Measurements from ENCODE around the gene YTHDC1.

Gene YTHDC1

DNA sequence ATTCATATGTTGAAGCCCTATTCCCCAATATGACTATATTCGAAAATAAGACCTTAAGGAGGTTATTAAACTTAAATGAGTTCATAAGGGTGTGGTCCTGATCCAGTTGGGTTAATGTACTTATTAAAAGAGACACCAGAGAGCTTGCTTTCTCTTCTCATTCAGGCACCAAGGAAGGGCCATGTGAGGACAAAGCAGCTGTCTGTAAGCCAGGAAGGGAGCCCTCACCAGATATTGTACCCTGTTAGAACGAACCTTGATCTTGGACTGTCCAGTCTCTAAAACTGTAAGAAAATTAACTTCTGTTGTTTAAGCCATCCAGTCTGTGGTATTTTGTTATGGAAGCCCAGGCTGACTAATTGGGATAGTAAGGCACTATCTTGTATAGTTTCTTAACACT lies 9.1 kb upstream of the YTHDC1 start:
- no peak for DNase-seq (ENCODE audit: low spot score)

DNA sequence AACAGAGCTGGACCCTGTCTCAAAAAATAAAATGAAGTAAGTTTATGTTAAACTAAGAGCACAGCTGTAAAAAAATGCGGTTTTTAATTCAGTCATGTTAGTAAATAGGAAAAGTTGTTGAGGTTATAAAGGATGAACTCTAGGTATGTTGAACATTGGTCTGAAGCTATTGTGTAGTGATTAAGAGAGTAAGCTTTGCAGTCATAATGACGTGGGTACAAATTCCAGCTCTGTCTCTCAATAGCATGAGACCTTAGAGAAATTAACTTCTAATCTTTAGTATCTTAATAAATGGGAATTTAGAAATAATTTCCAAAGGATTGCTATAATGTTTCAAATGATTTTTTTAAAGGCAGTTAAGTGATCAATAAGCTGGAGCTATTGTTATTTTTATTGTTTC lies 2.9 kb upstream of the YTHDC1 start:
- no peak for DNase-seq (ENCODE audit: low spot score)

DNA sequence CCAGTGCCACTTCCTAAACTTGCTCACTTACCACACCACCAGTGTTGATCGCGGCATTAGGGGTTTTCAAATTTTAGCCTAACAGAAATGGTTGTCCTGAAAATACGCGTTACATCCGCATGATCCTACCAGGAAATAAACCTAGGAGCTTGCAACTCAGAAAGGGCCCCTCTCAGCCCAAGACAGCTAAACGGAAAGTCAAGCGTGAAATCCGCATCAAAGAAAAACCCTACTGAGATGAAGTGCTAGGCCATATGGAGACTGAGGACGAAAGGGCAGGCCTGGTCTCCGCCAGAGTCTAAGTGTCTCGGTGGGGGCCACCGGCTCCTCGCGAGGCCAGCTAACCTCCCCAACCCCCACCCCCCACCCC lies 626 bp downstream of the YTHDC1 start:
- peak; percentile 30 for DNase-seq (ENCODE audit: low spot score)

DNA sequence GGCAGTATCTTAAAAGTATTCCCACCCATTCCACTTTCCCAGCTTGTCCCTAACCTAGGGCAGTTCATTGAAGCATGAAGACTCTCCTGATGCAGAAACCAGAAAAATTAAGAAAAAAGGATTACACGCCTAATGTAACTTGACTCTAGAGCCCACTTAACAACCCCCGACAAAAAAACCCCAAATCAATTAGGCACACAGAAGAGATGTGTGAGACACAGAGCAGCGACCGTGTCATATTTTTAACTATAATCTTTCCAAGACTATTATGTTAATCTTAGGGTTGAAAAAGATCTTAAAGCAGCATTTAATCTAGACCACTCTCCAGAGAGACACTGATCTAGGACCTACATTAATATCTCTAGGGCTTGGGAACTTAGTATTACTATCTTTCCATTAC lies 1.3 kb downstream of the YTHDC1 start:
- DNase-seq (ENCODE audit: low spot score): peak; percentile 16

DNA sequence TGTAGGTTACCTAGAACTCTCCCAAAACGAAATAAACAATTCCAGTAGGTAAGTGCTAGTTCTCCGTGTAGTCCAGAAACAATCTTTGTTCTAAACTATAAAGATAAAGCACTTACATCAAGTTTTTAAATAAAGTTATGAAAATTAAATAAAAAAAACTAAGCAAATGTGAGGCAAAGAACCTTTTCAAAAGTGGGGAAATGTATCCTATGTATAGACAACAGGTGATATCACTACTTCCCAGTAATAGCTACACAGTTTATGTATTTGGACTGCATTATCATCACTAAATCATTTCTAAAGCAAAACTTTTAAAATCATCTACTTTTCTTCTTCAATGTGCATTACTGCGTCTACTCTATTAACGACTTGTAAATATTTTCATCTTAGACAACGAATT lies 2.0 kb downstream of the YTHDC1 start:
- no peak for DNase-seq (ENCODE audit: low spot score)

DNA sequence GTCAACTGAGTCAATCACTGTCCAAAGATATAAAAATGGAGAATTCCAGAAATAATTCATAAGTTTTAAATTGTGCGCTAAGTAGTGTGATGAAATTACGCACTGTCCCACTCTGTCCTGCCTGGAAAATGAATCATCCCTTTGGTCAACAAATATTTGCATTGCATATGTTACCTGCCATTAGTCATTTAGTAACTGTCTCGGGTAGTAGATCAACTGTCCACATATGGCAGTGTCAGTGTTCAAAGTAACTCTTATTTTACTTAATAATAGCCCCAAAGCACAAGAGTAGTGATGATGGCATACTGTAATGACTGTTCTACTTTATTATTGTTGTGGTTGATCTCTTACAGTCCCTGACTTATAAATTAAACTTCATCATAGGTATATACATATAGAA lies 3.4 kb downstream of the YTHDC1 start:
- DNase-seq (ENCODE audit: low spot score): no peak

DNA sequence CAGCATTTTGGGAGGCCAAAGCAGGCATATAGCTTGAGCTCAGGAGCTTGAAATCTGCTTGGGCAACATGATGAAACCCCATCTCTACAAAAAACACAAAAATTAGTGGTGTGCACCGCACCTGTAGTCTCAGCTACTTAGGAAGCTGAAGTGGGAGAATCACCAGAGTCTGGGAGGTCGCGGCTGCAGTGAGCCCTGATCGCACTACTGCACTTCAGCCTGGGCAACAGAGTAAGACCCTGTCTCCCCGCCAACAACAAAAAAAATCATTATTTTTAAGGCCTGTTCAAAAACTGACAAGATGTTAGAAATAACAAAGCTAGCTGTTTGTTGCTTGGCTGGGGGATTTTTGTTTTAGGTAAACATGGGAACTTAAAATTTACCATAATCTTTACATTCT lies 5.1 kb downstream of the YTHDC1 start:
- DNase-seq (ENCODE audit: low spot score): no peak

DNA sequence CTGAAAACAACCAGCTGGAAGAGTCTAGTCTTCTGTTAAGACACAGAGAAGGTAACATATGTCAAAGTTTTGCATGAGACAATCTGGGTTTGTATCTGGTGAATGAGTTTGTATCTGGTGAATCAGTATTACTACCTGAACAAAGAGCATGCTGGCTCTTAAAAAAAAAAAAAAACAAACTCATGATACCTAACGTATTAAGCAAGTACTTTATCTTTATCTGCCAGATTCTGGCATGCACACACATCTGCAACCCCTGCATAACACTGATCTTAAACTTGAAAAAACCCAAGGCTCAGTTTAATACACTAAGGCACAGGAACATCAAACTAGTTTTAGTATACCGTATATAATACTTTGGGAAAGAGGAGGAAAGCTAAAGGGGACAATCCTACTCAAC lies 5.8 kb downstream of the YTHDC1 start:
- DNase-seq (ENCODE audit: low spot score): peak; percentile 30

DNA sequence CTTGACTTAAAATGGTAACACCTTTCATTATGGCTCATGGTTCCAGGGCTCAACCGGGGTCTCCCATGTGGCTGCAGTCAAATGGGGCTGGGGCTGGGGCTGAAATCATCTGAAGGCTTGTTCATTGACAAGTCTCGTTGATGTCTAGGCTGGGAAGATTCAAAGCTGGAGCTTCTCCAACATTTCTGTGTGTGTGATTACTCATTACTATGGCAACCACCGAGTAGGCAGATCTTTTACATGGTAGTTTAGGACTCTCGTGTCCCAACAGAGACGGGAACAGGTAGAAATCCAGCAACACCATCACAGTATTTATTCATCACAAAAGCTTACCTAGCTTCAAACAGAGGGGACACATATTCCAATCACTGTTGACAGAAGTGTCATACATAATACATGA lies 7.8 kb downstream of the YTHDC1 start:
- DNase-seq (ENCODE audit: low spot score): peak; percentile 46

DNA sequence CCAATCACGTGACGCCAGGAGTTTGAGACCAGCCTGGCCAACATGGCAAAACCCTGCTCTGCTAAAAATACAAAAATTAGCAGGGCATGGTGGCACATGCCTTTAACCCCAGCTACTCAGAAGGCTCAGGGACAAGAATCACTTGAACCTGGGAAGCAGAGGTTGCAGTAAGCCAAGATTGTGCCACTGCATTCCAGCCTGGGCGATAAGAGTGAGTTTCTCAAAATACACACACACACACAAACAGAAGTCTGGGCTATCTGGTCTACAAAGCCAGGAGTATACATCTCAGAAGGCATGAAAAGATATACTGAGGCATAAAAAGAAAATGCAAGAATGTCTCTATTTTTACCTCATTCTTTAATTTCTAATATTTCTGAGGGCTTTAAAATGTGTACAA lies 11.3 kb downstream of the YTHDC1 start:
- DNase-seq (ENCODE audit: low spot score): no peak

DNA sequence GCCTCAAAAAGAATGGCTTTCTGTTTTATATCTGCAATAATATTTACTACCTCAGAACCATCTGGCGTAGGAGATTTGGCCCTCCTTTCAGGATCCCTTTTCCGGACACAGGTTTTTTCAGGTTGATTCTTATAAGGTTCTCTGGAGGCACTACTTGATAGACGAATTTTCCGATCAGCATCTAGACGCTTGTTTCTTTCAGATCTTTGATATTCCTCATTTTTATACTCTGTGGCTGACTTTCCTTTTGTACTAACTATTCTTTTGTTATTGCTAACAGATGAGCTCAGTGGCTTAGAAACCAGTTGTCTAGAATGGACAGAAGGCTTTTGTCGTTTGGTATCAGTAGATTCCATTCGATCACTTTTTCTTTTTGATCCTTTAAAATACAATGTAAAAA lies 12.4 kb downstream of the YTHDC1 start:
- no peak for DNase-seq (ENCODE audit: low spot score)

DNA sequence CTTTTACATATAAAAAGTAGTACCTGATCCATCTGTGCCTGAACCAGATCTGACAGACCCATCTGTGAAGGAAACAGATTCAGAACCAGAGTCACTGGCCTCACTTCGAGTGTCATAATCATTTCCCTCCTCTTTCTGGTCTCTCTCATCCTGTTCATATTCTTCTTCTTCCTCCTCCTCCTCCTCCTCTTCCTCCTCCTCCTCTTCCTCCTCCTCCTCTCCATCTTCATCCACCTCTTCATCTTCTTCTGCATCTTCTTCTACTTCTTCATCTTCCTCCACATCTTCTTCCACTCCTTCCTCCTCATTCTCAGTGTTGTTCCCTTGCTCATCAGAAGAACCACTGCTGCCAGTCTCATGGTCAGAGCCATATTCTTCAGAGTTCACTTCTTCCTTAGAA lies 12.9 kb downstream of the YTHDC1 start:
- no peak for DNase-seq (ENCODE audit: low spot score)

DNA sequence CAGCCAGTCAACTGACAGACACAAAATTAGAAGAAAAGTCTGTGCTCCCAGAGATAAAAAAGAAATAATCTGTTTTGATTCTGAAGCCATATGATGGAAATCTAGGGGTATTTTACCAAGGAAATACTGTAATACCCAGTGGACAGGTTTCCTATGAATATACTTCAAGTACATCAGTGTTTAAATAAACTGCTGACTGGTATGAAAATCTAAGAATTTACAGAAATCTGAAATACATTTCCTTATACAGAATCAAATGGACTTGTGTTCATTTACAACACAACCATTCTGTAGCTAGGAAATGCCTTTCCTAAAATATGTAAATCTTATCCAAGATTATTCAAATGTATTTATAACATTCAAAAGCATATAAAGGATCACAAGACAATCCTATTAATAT lies 13.4 kb downstream of the YTHDC1 start:
- no peak for DNase-seq (ENCODE audit: low spot score)

DNA sequence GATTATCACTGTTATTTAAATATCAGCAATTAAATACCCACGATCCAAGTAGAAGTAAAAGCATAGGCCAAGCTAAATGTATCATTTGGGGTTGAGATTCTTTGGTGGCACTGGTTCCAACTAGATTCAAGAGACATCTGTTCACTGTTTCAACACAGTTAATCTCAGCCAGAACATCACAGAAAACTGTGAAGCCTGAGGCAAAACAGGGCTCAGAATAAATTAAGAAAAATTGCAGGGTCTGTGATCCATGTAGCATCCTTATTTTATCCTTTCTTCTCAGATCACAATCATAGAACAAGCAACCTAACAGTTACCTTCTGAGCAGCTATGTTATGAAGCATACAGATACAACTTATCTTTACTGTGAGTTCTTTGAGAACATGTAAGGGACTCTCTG lies 23.7 kb downstream of the YTHDC1 start:
- DNase-seq (ENCODE audit: low spot score): no peak

DNA sequence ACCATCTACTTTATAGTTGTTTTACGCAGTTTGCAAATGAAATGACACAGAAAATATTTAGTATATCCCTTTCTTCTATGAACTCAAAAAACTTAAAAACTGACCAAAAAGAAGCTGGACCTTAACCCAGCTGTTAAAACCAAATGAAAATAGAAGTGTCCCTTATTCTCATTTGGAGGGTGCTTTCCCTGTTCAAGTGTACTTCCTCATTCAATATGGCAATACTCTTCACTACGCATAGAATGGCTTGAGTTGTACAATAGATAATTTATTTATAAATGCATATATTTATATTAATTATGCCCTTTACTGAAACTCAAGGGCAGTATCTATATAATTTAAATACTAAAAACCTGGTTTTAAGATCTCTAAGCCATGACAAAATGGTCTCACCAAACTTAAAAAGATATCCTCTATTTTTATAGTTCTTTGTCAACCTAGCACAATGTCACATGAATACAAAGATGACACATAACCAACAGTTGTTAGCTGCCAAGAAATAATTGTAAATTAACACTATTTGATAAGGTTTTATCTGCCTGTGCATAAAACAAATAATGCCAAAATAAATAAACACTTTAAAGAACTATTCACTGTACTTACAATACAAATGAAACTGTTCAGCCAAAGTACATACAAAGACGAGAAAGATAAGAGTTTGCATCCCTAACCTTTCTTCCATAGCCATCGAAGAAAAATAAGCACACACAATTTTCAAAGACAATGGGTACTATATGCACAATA lies 25.2 kb downstream of the YTHDC1 start:
- no peak for DNase-seq (ENCODE audit: low spot score)

DNA sequence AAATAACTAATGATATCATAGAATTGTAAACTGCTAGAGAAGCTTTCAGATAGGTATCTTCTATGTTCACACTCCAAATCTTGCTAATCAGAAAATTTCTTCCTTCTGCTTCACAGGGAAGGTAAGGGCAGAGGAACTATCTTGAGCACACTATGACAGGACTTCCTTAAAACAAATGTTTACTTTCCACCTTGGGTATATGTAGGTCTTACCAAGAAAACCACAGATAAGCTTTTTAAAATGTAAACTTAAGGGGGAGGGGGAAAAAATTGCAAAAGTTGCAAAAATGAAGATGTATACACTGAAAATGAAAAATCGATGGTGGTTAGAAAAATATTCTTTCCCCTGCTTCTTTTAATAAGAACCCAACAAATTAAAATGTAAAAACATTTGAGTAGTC lies 30.9 kb downstream of the YTHDC1 start:
- DNase-seq (ENCODE audit: low spot score): no peak

DNA sequence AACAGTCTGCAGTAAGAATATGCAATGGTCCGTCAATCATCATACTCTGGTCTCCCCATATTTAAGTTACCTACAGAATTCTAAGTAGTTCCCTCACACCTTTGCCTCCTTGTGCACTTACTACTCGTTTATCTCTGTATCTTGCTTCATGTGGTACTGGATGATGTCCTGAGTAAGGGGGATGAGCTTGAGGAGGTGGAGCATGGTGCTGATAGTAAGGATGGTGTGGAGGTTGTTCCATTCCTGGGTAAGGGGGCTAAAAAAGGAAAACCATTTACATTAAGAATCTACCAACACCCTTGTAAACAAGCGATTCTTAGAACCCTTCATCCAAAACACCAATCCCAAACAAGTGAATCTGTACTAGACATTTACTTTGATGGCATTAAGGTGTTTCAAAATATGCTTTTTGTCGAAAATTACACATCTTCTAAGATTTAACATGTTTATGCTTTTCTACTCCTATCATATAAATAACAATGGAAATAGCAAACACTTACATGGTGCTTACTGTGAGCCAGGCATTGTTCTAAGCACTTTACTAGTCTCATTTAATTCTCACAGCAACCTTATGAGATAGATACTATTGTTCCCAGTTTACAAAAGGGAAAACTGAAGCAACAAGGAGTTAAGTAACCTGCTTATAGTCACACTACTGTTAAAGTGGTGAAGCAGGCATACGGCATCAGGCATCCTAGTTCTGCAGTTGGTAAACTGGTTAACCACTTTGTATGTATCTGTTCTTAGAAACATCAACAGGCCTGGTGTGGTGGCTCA lies 33.5 kb downstream of the YTHDC1 start:
- no peak for DNase-seq (ENCODE audit: low spot score)

DNA sequence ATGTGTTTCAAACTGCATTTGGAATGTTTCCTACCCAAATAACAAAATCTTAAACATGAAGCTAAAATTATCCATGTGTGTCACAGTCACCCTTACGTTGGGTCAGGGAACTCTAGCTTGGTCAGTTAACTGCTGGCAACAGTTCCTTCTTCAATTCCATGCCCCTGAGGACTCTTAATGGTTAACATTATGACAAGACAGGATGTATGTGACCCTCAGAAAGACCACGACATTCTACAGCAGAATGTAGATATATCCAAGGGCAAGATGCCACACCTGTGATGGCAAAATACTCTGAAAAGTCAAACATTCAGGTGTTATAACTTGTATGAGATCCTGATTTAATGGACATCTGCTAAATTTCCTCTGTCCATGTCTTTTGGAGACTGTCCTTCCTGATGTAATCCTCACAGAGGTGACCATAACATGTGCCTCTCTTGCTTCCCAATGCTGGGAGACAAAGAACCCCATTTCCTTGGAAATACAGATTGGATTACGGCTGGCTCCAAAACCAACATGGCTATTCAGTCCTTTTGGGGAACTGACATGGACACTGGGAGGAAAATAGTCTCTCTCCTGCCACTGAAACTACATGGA lies 39.1 kb downstream of the YTHDC1 start:
- no peak for DNase-seq (ENCODE audit: low spot score)

DNA sequence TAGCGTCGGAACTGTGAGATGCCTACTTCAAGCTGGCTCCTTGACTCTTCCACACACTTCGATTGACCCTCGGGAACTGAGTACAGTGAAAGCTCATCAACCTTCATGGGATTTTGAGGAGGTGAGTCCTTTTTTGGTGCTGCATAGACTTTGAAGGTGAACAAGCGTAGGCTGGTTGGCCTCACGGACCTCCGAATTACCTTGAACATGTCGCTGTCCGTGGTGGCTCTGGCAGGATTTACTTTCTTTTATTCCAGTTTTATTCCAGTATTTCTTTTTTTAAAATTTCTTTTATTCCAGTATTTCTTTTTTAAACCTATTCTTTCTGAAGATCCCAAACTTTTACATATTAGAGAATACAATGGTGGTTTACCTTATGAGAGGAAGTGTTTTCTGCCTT lies 45.2 kb downstream of the YTHDC1 start:
- DNase-seq (ENCODE audit: low spot score): no peak

DNA sequence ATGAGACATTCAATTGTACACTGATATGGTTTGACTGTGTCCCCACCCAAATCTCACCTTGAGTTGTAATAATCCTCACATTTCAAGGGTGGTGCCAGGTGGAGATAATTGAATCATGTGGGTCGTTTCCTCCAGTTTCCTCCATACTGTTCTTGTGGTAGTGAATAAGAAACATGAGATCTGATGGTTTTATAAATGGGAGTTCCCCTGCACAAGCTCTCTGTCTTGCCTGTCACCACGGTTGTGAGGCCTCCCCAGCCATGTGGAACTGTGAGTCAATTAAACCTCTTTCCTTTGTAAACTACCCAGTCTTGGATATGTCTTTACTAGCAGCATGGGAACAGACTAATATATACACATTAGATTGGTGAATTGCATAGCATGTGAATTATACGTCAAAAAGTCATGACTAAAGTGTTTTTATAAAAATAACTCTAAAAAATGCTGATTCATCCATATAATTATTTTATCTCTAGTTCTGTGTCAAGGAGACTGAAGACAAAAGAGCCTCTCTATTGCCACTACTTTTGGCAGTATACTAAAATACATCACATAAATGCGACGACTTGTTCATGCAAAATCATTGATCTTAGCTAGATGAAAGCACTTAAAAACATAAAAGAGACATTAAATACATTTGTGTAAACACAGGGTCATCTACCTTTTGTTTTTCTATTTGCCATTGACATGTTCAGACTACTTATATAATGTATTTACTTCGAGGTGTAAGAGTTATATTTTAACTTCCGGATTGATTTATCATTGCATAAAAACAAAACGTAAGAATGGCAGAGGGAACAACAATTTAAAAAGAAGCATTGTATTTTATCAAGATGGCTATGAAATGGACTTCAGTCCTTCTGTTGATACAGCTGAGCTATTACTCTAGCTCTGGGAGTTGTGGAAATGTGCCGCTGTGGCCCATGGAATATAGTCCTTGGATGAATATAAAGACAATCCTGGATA lies 50.1 kb downstream of the YTHDC1 start:
- DNase-seq (ENCODE audit: low spot score): no peak

DNA sequence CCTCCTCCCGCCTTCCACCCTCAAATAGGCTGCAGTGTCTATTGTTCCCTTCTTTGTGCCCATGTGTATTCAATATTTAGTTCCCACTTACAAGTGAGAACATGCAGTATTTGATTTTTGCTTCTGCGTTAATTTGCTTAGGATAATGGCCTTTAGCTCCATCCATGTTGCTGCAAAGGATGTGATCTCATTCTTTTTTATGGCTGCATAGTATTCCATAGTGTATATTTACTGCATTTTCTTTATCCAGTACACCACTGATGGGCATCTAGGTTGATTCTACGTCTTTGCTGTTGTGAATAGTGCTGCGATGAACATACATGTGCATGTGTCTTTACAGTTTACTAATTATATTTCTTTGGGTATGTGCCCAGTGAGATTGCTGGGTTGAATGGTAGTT lies 52.8 kb downstream of the YTHDC1 start:
- DNase-seq (ENCODE audit: low spot score): no peak

DNA sequence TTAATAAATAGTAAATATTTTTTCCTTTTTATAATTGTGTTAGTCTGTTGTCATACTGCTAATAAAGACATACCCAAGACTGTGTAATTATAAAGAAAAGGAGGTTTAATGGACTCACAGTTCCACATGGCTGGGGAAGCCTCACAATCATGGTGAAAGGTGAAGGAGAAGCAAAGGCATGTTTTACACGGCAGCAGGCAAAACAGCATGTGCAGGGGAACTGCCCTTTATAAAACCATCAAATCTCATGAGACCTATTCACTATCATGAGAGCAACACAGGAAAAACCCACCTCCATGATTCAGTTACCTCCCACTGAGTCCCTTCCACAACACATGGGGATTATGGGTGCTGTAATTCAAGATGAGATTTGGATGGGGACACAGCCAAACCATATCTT lies 58.6 kb downstream of the YTHDC1 start:
- DNase-seq (ENCODE audit: low spot score): no peak

All from hematopoietic multipotent progenitor cell treated with erythropoietin and hydrocortisone succinate and interleukin-3 and kit ligand, for 15 days (in vitro differentiated cells).